ENCODE measurements around the gene LELP1.
A peak's percentile ranks its signal among the peaks of the same experiment; 100 is the strongest.

- TF ChIP-seq EP300 (IDR thresholded peaks at IDR 0.05) (no peak), CTCF (IDR thresholded peaks at IDR 0.05) (peak in 4 of 7 experiments; percentile 11 to 40 (median 18))
These were observed 10.5 kb upstream of the LELP1 start for GRCh38 chr1:153192697-153193096.

Data from stomach (tissue), 4 donors.